HepG2 (cell line): ENCODE measurements around the gene G0S2. TPM values are rescaled to one million over a fixed set of nuclear protein-coding genes. Genes with fewer than 3 reads are reported as not detected.

Experiments used
- ATAC-seq: fragments of 200-7000 bp; cut with Tn5 transposase; 3 replicates; pipeline ENCODE4 v1.9.1; 2020; ENCODE audit warnings: mild to moderate bottlenecking, moderate library complexity
- BruUV-seq: library from RNA; stranded (reverse); fragments of 400-500 nt; replicated peaks from 2 replicates; lab custom pipeline; 2021; lab: Mats Ljungman, UMichigan
- CTCF ChIA-PET: fragments of 300-600 bp; formaldehyde crosslinking; extraction: SDS; loops from one replicate; lab custom pipeline; 2021; ENCODE audit warnings: low total read pairs, inconsistent platforms, low intra/inter-chr PET ratio; lab: Yijun Ruan, JAX
- POLR2A ChIA-PET: fragments of 350-600 bp; sonication (Branson Sonifier 250); formaldehyde crosslinking; loops from one replicate; lab custom pipeline; 2020; ENCODE audit warnings: antibody characterized with exemption, inconsistent platforms; lab: Yijun Ruan, JAX
- DNase-seq: peaks from one replicate; pipeline ENCODE4 v3.0.0-alpha.2; 2015; ENCODE audit warnings: low spot score
- FAIRE-seq: peaks from 3 replicates; lab custom pipeline; 2011; peaks lifted over from hg19 to GRCh38; lab: Jason Lieb, UNC
- H2AFZ ChIP-seq: one replicate; pipeline ENCODE4 v1.6.1; 2011; ENCODE audit warnings: low read length, inconsistent platforms
- H3K27ac ChIP-seq: fragments of 300-600 bp; 3 replicates; pipeline ENCODE4 v1.8.0; 2011; ENCODE audit warnings: mixed run types, mild to moderate bottlenecking, mixed read lengths, low read length, inconsistent platforms; ENCODE audit not compliant: insufficient read depth; ENCODE audit errors: extremely low read length
- H3K27me3 ChIP-seq, 2 experiments: fragments of 200-600 bp in 1 of 2; 2 replicates in 1 of 2; 3 replicates in 1 of 2; pipeline versions ENCODE4 v1.6.0 to v1.8.0; 2011; ENCODE audit warnings: low read length in 2 of 2, mild to moderate bottlenecking in 2 of 2, moderate library complexity in 2 of 2, inconsistent platforms in 1 of 2; ENCODE audit not compliant: insufficient read depth in 2 of 2, control insufficient read depth in 1 of 2
- H3K36me3 ChIP-seq, 2 experiments: fragments of 200-600 bp in 1 of 2; replicated peaks in 1 of 2; 2 replicates in 1 of 2; 3 replicates in 1 of 2; pipeline versions ENCODE4 v1.5.1 to v1.8.0; 2011; ENCODE audit warnings: low read length in 2 of 2, inconsistent platforms in 1 of 2; ENCODE audit not compliant: insufficient read depth in 2 of 2, control insufficient read depth in 1 of 2
- H3K4me1 ChIP-seq: 2 replicates; pipeline ENCODE4 v1.5.1; 2012; ENCODE audit warnings: low read length, inconsistent platforms; ENCODE audit not compliant: insufficient read depth
- H3K4me2 ChIP-seq: 2 replicates; pipeline ENCODE4 v1.6.0; 2011; ENCODE audit warnings: low read depth, low read length, inconsistent platforms
- H3K4me3 ChIP-seq, 3 experiments: fragments of 200-600 bp in 1 of 3; sonication (generic), shearing (Covaris generic) in 1 of 3; replicated peaks in 1 of 3; 2 replicates each; pipeline ENCODE4 v1.5.1; 2011 to 2016; ENCODE audit warnings: low read length in 3 of 3, inconsistent platforms in 2 of 3, low read depth in 2 of 3, mild to moderate bottlenecking in 2 of 3, control low read depth in 1 of 3, mixed read lengths in 1 of 3; ENCODE audit not compliant: insufficient read depth in 1 of 3
- H3K79me2 ChIP-seq: one replicate; pipeline ENCODE4 v1.6.1; 2011; ENCODE audit warnings: low read length, inconsistent platforms; ENCODE audit not compliant: insufficient read depth
- H3K9ac ChIP-seq: 2 replicates; pipeline ENCODE4 v1.6.0; 2011; ENCODE audit warnings: mild to moderate bottlenecking, low read depth, low read length, inconsistent platforms; ENCODE audit not compliant: insufficient read depth
- H3K9me3 ChIP-seq: 2 replicates; pipeline ENCODE4 v1.5.1; 2012; ENCODE audit warnings: mild to moderate bottlenecking, low read length
- H4K20me1 ChIP-seq: 2 replicates; pipeline ENCODE4 v1.6.0; 2011; ENCODE audit warnings: inconsistent platforms, mild to moderate bottlenecking, low read length, moderate library complexity; ENCODE audit not compliant: insufficient read depth
- BCL6 ChIP-seq: IDR thresholded peaks from 2 replicates; pipeline ENCODE4 v1.6.1; 2016; ENCODE audit warnings: missing genetic modification reagents, missing compliant biosample characterization
- BORCS8-MEF2B ChIP-seq: sonication (generic); formaldehyde crosslinking; IDR thresholded peaks from 2 replicates; pipeline ENCODE4 v1.8.0; 2022; ENCODE audit warnings: mild to moderate bottlenecking, missing genetic modification reagents
- FIP1L1 ChIP-seq: fragments of 200-400 bp; formaldehyde crosslinking; IDR thresholded peaks from 2 replicates; pipeline ENCODE4 v1.6.1; 2018; ENCODE audit warnings: low read depth, mild to moderate bottlenecking, low read length, moderate library complexity, borderline replicate concordance; ENCODE audit not compliant: insufficient read depth
- FOXP4 ChIP-seq: sonication (generic); formaldehyde crosslinking; IDR thresholded peaks from 2 replicates; pipeline ENCODE4 v1.4.0; 2020; ENCODE audit warnings: missing genetic modification reagents
- HES4 ChIP-seq: sonication (generic); formaldehyde crosslinking; IDR thresholded peaks from 2 replicates; pipeline ENCODE4 v1.9.0; 2021; ENCODE audit warnings: mild to moderate bottlenecking, missing genetic modification reagents, borderline replicate concordance
- MAZ ChIP-seq, 2 experiments: sonication (generic) in 1 of 2; formaldehyde crosslinking in 1 of 2; IDR thresholded peaks; 2 replicates each; pipeline versions ENCODE4 v1.5.0 to v1.6.1; 2012 to 2020; ENCODE audit warnings: low read depth in 2 of 2, mild to moderate bottlenecking in 2 of 2, borderline replicate concordance in 1 of 2, improper control_type of control experiment in 1 of 2, low read length in 1 of 2, missing genetic modification reagents in 1 of 2, moderate library complexity in 1 of 2
- PBX3 ChIP-seq: sonication (generic); formaldehyde crosslinking; IDR thresholded peaks from 2 replicates; pipeline ENCODE4 v1.8.1; 2023; ENCODE audit warnings: missing genetic modification reagents, inconsistent platforms, borderline replicate concordance
- RFXAP ChIP-seq: sonication (generic); formaldehyde crosslinking; IDR thresholded peaks from 2 replicates; pipeline ENCODE4 v1.4.0; 2020; ENCODE audit warnings: missing genetic modification reagents, borderline replicate concordance
- SALL1 ChIP-seq: sonication (generic); formaldehyde crosslinking; IDR thresholded peaks from 2 replicates; pipeline ENCODE4 v1.8.0; 2022; ENCODE audit warnings: mild to moderate bottlenecking, missing genetic modification reagents
- SMC3 ChIP-seq: IDR thresholded peaks from 2 replicates; pipeline ENCODE4 v1.6.1; 2011; ENCODE audit warnings: low read length, improper control_type of control experiment
- SOX5 ChIP-seq: IDR thresholded peaks from 2 replicates; pipeline ENCODE4 v1.6.1; 2016; ENCODE audit warnings: borderline replicate concordance
- SOX6 ChIP-seq, 2 experiments: fragments of 450-650 bp in 1 of 2; sonication (generic) in 1 of 2; formaldehyde crosslinking in 1 of 2; IDR thresholded peaks; 2 replicates each; pipeline versions ENCODE4 v1.4.0 to v1.6.1; 2017 to 2020; ENCODE audit warnings: antibody characterized with exemption in 1 of 2, mild to moderate bottlenecking in 1 of 2, missing genetic modification reagents in 1 of 2
- TBX2 ChIP-seq: sonication (generic); formaldehyde crosslinking; IDR thresholded peaks from 2 replicates; pipeline ENCODE4 v1.5.0; 2020; ENCODE audit warnings: missing genetic modification reagents, mild to moderate bottlenecking, borderline replicate concordance
- ZBTB1 ChIP-seq: sonication (generic); formaldehyde crosslinking; IDR thresholded peaks from 2 replicates; pipeline ENCODE4 v1.4.0; 2020; ENCODE audit warnings: missing genetic modification reagents, borderline replicate concordance
- ZBTB39 ChIP-seq: sonication (generic); formaldehyde crosslinking; IDR thresholded peaks from 2 replicates; pipeline ENCODE4 v1.5.0; 2020; ENCODE audit warnings: missing genetic modification reagents
- ZBTB7B ChIP-seq: sonication (generic); formaldehyde crosslinking; IDR thresholded peaks from 2 replicates; pipeline ENCODE4 v1.4.0; 2020; ENCODE audit warnings: missing genetic modification reagents
- ZEB1 ChIP-seq: IDR thresholded peaks from 2 replicates; pipeline ENCODE4 v1.6.1; 2012; ENCODE audit warnings: mild to moderate bottlenecking, low read depth, inconsistent platforms; ENCODE audit not compliant: insufficient replicate concordance
- ZFAT ChIP-seq: sonication (generic); formaldehyde crosslinking; conservative IDR thresholded peaks from 2 replicates; pipeline ENCODE4 v1.8.1; 2023; ENCODE audit warnings: missing genetic modification reagents, inconsistent platforms
- ZNF616 ChIP-seq: sonication (generic); formaldehyde crosslinking; IDR thresholded peaks from 2 replicates; pipeline ENCODE4 v1.5.0; 2020; ENCODE audit warnings: low read depth, mild to moderate bottlenecking, missing genetic modification reagents
- WGBS: methylation state at CpG from one replicate; pipeline ENCODE4 v1.1.6; 2017; ENCODE audit warnings: low lambda C conversion rate; 5-methylcytosine and 5-hydroxymethylcytosine counted together
- in situ Hi-C: cut with HindIII; loops from 2 replicates; pipeline ENCODE4 v1.10.0; 2017; ENCODE audit warnings: low pct_unique_long_range_greater_than_20kb; ENCODE audit not compliant: extremely low pct_ligation_motif_present
- intact Hi-C: fragments of 100-400 bp; cut with micrococcal nuclease; formaldehyde crosslinking; loops from one replicate; pipeline ENCODE4 v1.10.0; 2022; ENCODE audit not compliant: unreplicated experiment
- polyA plus RNA-seq, 8 experiments: library from polyadenylated mRNA; depleted of rRNA in 3 of 8; stranded (reverse) in 7 of 8; unstranded in 1 of 8; fragments of >200 nt; fragmentation: Illumina TruSeq in 4 of 8; extraction: Trizol in 4 of 8; gene quantifications; 2 replicates each; pipeline versions ENCODE4 v1.2.1 to v1.2.3, GENCODE V29; 2011 to 2016; ENCODE audit warnings: low read depth in 4 of 8, missing spikeins in 1 of 8, mixed read lengths in 1 of 8; ENCODE audit not compliant: insufficient read depth in 1 of 8
- total RNA-seq, 5 experiments: library from RNA; depleted of rRNA; stranded (reverse); fragments of >200 nt; fragmentation: Illumina TruSeq; extraction: Trizol; gene quantifications; 2 replicates each; pipeline ENCODE4 v1.2.3, GENCODE V29; 2016; ENCODE audit warnings: low read depth in 1 of 5

Gene G0S2
- total and polyA plus RNA-seq, 2 of the 13 experiments (the other 11 are each of a cell fraction or from before 2014, with no cell fraction given): not detected

DNA sequence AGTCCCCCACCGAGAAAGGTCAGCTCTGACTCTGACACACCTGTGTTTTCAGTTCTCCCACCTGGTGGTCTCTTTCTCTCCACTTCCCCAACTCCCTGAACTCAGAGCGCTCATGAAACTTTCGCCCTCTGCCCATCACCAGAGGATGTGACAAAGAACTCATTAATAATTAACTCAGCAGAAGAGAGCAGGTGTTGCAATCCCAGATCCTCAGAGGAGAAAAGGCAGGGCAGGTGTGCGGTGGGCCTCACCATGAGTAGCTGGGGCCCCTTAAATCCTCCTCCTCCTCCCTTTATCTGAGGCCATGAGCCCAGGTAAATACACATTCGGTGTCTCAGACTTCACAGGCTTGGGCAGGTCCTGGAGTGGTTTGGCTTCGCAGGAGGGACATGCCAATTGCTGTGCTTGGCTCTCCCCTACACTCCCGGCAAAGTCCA is 21.3 kb upstream of the G0S2 start:
- Histone ChIP-seq H3K4me3 (no peak overlapping the region), H3K79me2 (no peaks in the 10 kb centered on the region), H3K4me2 (peak overlapping the region; percentile 38), H3K36me3 (no peaks in the 10 kb centered on the region), H3K9me3 (no peaks in the 10 kb centered on the region), H3K27me3 (peaks cover 2 to 6% of the 10 kb centered on the region in 2 experiments; a peak in 1 of 5 replicates), H2AFZ (no peak overlapping the region), H3K27ac (no peak overlapping the region), H3K9ac (no peak overlapping the region), H3K4me1 (peaks cover 38% of the 10 kb centered on the region), H4K20me1 (no peaks in the 10 kb centered on the region)
- no TSS peak for BruUV-seq
- ChIA-PET POLR2A (interaction anchor here (1.3 kb wide), 1 partner anchor 720 kb away, joined by 4 read pairs; no protein-coding TSS in a partner anchor), CTCF (no interaction called here)
- peak; percentile 88 for ATAC-seq
- 0% methylated on average over 6 of the region's 7 CpGs for WGBS
- peak; percentile 56 for DNase-seq
- intact Hi-C loops (no loop called here), in situ Hi-C loops (no loop called here)
- peak; percentile 74 for FAIRE-seq
- TF ChIP-seq RFXAP (no peak), ZEB1 (peak; percentile 92), HES4 (no peak), ZNF616 (CRISPR knock-in tag) (no peak), BORCS8-MEF2B (CRISPR knock-in tag) (no peak), ZBTB1 (CRISPR knock-in tag) (no peak), SOX6 (IDR thresholded peaks at IDR 0.05) (no peak), SOX6 (CRISPR knock-in tag; IDR thresholded peaks at IDR 0.05) (peak; percentile 90), PBX3 (CRISPR knock-in tag) (no peak), SOX5 (CRISPR knock-in tag) (peak; percentile 39; the same call in 1 of the 2 replicates), ZBTB7B (CRISPR knock-in tag) (peak; percentile 51; the same call in 1 of the 2 replicates), MAZ (IDR thresholded peaks at IDR 0.05; ENCODE audit: borderline replicate concordance, low read depth, low read length) (no peak), MAZ (CRISPR knock-in tag; IDR thresholded peaks at IDR 0.05; ENCODE audit: low read depth) (no peak), FIP1L1 (no peak), FOXP4 (CRISPR knock-in tag) (peak; percentile 66), BCL6 (CRISPR knock-in tag) (peak; percentile 49; the same call in 1 of the 2 replicates), ZBTB39 (no peak), ZFAT (no peak), TBX2 (CRISPR knock-in tag) (peak; percentile 49; the same call in 1 of the 2 replicates), SMC3 (no peak), SALL1 (peak; percentile 43)
